DOHH2 (cell line): ENCODE data around the gene HOXA10.

Experiments used
- CTCF ChIP-seq: fragments of 200-600 bp; sonication (generic); IDR thresholded peaks from one replicate; pipeline ENCODE4 v1.5.1; 2014; ENCODE audit warnings: antibody characterized with exemption, mild to moderate bottlenecking, low read depth, low read length; ENCODE audit not compliant: poor library complexity, severe bottlenecking
- EZH2phosphoT487 ChIP-seq: fragments of 200-600 bp; sonication (generic); IDR thresholded peaks from 2 replicates; pipeline ENCODE4 v1.6.1; 2017; ENCODE audit warnings: borderline replicate concordance, mild to moderate bottlenecking, antibody characterized with exemption, low read length, moderate library complexity, mixed read lengths

- TF ChIP-seq CTCF (no peak), EZH2phosphoT487 (no peak)
Measured at GRCh38 chr7:27165996-27166530, 8.1 kb downstream of the HOXA10 start.
